Liver (tissue), 9 donors: ENCODE results near the gene ENHO. TPM values are rescaled to one million over a fixed set of nuclear protein-coding genes. Genes with fewer than 3 reads are reported as not detected.

Experiments
- DNase-seq: peaks from one replicate; pipeline ENCODE4 v3.0.0-alpha.2; 2017; ENCODE audit warnings: low spot score
- H3K27ac ChIP-seq, 2 donors: one replicate each; pipeline ENCODE4 v1.7.0; 2013; ENCODE audit warnings: inconsistent platforms in 2 of 2, low read length in 2 of 2, control low read depth in 1 of 2, low read depth in 1 of 2, mild to moderate bottlenecking in 1 of 2
- H3K27me3 ChIP-seq, 4 donors: one replicate each; pipeline versions ENCODE4 v1.6.1 to v1.7.0; 2013; ENCODE audit warnings: low read length in 3 of 4, inconsistent platforms in 1 of 4, mild to moderate bottlenecking in 1 of 4, moderate library complexity in 1 of 4; ENCODE audit not compliant: control insufficient read depth in 4 of 4, insufficient read depth in 4 of 4
- H3K36me3 ChIP-seq, 4 donors: one replicate each; pipeline versions ENCODE4 v1.6.1 to v1.7.0; 2013; ENCODE audit warnings: low read length in 3 of 4, mild to moderate bottlenecking in 3 of 4, low read depth in 1 of 4, moderate library complexity in 1 of 4; ENCODE audit not compliant: control insufficient read depth in 4 of 4, insufficient read depth in 3 of 4
- H3K4me1 ChIP-seq, 4 donors: one replicate each; pipeline versions ENCODE4 v1.6.1 to v1.7.0; 2013; ENCODE audit warnings: low read length in 3 of 4, mild to moderate bottlenecking in 3 of 4, moderate library complexity in 1 of 4; ENCODE audit not compliant: control insufficient read depth in 4 of 4, insufficient read depth in 4 of 4
- H3K4me3 ChIP-seq, 3 donors: one replicate each; pipeline versions ENCODE4 v1.6.1 to v1.7.0; 2013; ENCODE audit warnings: low read length in 3 of 3, control low read depth in 1 of 3, low read depth in 1 of 3, mild to moderate bottlenecking in 1 of 3
- H3K9ac ChIP-seq, 2 donors: one replicate each; pipeline ENCODE4 v1.7.0; 2013; ENCODE audit warnings: low read length in 2 of 2, mild to moderate bottlenecking in 2 of 2, moderate library complexity in 2 of 2, control low read depth in 1 of 2, low read depth in 1 of 2
- H3K9me3 ChIP-seq, 4 donors: one replicate each; pipeline versions ENCODE4 v1.6.1 to v1.7.0; 2013; ENCODE audit warnings: low read length in 3 of 4; ENCODE audit not compliant: control insufficient read depth in 4 of 4
- CTCF ChIP-seq: fragments of 150-350 bp; IDR thresholded peaks from 2 replicates; pipeline ENCODE4 v1.5.1; 2017; ENCODE audit warnings: improper control_type of control experiment, low read depth, low read length; ENCODE audit not compliant: missing input control
- EGR1 ChIP-seq, 2 donors: IDR thresholded peaks; 2 replicates each; pipeline ENCODE4 v1.6.1; 2016 to 2018; ENCODE audit warnings: antibody characterized with exemption in 2 of 2, low read depth in 2 of 2
- GABPA ChIP-seq, 2 donors: IDR thresholded peaks in 1 of 2; conservative IDR thresholded peaks in 1 of 2; 2 replicates each; pipeline ENCODE4 v1.6.1; 2016; ENCODE audit warnings: antibody characterized with exemption in 2 of 2, mild to moderate bottlenecking in 1 of 2, moderate library complexity in 1 of 2
- HNF4A ChIP-seq, 2 donors: conservative IDR thresholded peaks; 2 replicates each; pipeline ENCODE4 v1.6.1; 2016; ENCODE audit warnings: antibody characterized with exemption in 2 of 2, mild to moderate bottlenecking in 2 of 2
- HNF4G ChIP-seq: IDR thresholded peaks from 2 replicates; pipeline ENCODE4 v1.6.1; 2016; ENCODE audit warnings: antibody characterized with exemption
- JUND ChIP-seq, 2 donors: IDR thresholded peaks; 2 replicates each; pipeline ENCODE4 v1.6.1; 2016; ENCODE audit warnings: antibody characterized with exemption in 2 of 2
- MAX ChIP-seq: IDR thresholded peaks from 2 replicates; pipeline ENCODE4 v1.6.1; 2016; ENCODE audit warnings: antibody characterized with exemption
- NR2F2 ChIP-seq: IDR thresholded peaks from 2 replicates; pipeline ENCODE4 v1.6.1; 2016; ENCODE audit warnings: antibody characterized with exemption
- RAD21 ChIP-seq, 2 donors: IDR thresholded peaks; 2 replicates each; pipeline ENCODE4 v1.6.1; 2016; ENCODE audit warnings: antibody characterized with exemption in 2 of 2, mild to moderate bottlenecking in 2 of 2
- REST ChIP-seq: IDR thresholded peaks from 2 replicates; pipeline ENCODE4 v1.6.1; 2016; ENCODE audit warnings: antibody characterized with exemption, mild to moderate bottlenecking
- RXRA ChIP-seq, 2 donors: IDR thresholded peaks; 2 replicates each; pipeline ENCODE4 v1.6.1; 2017 to 2018; ENCODE audit warnings: antibody characterized with exemption in 2 of 2, mild to moderate bottlenecking in 1 of 2
- SP1 ChIP-seq: IDR thresholded peaks from 2 replicates; pipeline ENCODE4 v1.6.1; 2018; ENCODE audit warnings: antibody characterized with exemption, mild to moderate bottlenecking
- YY1 ChIP-seq: IDR thresholded peaks from 2 replicates; pipeline ENCODE4 v1.6.1; 2016; ENCODE audit warnings: antibody characterized with exemption, mild to moderate bottlenecking
- ZBTB33 ChIP-seq: IDR thresholded peaks from 2 replicates; pipeline ENCODE4 v1.6.1; 2016; ENCODE audit warnings: antibody characterized with exemption
- WGBS: extraction: QIAGEN DNeasy Blood & Tissue Kit; methylation state at CpG from one replicate; pipeline ENCODE4 v1.1.7; 2013; 5-methylcytosine and 5-hydroxymethylcytosine counted together
- polyA plus RNA-seq, 2 donors: library from polyadenylated mRNA; stranded (reverse) in 1 of 2; unstranded in 1 of 2; fragments of 200-250 nt in 1 of 2; fragments of >200 nt in 1 of 2; fragmentation: Nextera tagmentation in 1 of 2; extraction: Ambion mirVana in 1 of 2; gene quantifications; one replicate each; pipeline versions ENCODE4 v1.2.1 to v1.2.3, GENCODE V29; 2013 to 2015
- total RNA-seq, 2 donors: library from RNA; depleted of rRNA; stranded (reverse); fragments of >200 nt; gene quantifications; one replicate each; pipeline ENCODE4 v1.2.3, GENCODE V29; 2014
- donor health status: healthy.
- donor health status: healthy.
- donor health status: healthy.
- donor health status: healthy.
- donor health status: healthy.

The ENHO gene
- total and polyA plus RNA-seq, 4 donors = 0.67 to 9.6 (median 1.9) TPM

- Histone ChIP-seq H3K27ac (no peak overlapping the region), H3K36me3 (no peaks in the 10 kb centered on the region), H3K9me3 (no peaks in the 10 kb centered on the region), H3K4me3 (no peak overlapping the region), H3K9ac (no peak overlapping the region), H3K27me3 (no peaks in the 10 kb centered on the region), H3K4me1 (peaks cover 2 to 21% (median 17%) of the 10 kb centered on the region in 4 donors)
- WGBS = 93% methylated on average over 3 of the region's 3 CpGs
- DNase-seq = no peak
- TF ChIP-seq CTCF (no peak), HNF4G (no peak), SP1 (no peak), GABPA (IDR thresholded peaks at IDR 0.05 in 1 of 2, conservative IDR thresholded peaks at IDR 0.05 in 1 of 2) (no peak), HNF4A (conservative IDR thresholded peaks at IDR 0.05) (no peak), REST (no peak), JUND (IDR thresholded peaks at IDR 0.05) (no peak), YY1 (no peak), RXRA (IDR thresholded peaks at IDR 0.05) (no peak), RAD21 (IDR thresholded peaks at IDR 0.05) (no peak), MAX (no peak), EGR1 (IDR thresholded peaks at IDR 0.05; ENCODE audit: low read depth in 2 of 2) (no peak), ZBTB33 (no peak)
These were observed 13.8 kb downstream of the ENHO start for GRCh38 chr9:34508951-34509350.

- no peaks in the 10 kb centered on the region for H3K36me3 ChIP-seq
- TF ChIP-seq NR2F2 (no peak), ZBTB33 (no peak), REST (no peak), EGR1 (IDR thresholded peaks at IDR 0.05; ENCODE audit: low read depth in 2 of 2) (no peak), GABPA (IDR thresholded peaks at IDR 0.05 in 1 of 2, conservative IDR thresholded peaks at IDR 0.05 in 1 of 2) (no peak), RAD21 (IDR thresholded peaks at IDR 0.05) (no peak), HNF4G (no peak)
- no peak overlapping the region for H3K27ac ChIP-seq
- H3K9ac ChIP-seq = no peak overlapping the region
- 97% methylated on average over 3 of the region's 3 CpGs for WGBS
- H3K27me3 ChIP-seq = no peaks in the 10 kb centered on the region
- no peak overlapping the region for H3K4me3 ChIP-seq
- no peak for DNase-seq
- H3K9me3 ChIP-seq = no peaks in the 10 kb centered on the region
- H3K4me1 ChIP-seq = peaks cover 2 to 17% (median 15%) of the 10 kb centered on the region in 4 donors
These were observed 14.3 kb downstream of the ENHO start for GRCh38 chr9:34508463-34508862.
